ENCODE results near the gene RPS27L. TPM values are rescaled to one million over a fixed set of nuclear protein-coding genes. Genes with fewer than 3 reads are reported as not detected.

RPS27L gene
- total RNA-seq, 8 experiments from 2014 or later, result 90.6 to 660 (median 259) TPM

- H3K4me1 ChIP-seq (replicated peaks in 1 of 2), result peaks cover 6 to 12% of the 10 kb centered on the region in 2 donors
- H3K4me3 ChIP-seq, result no peak overlapping the region
Observed at GRCh38 chr15:63192619-63193206, 35.4 kb upstream of the RPS27L start.

GRCh38 chr15:63191895-63192618 is 34.8 kb upstream of the RPS27L start:
- Histone ChIP-seq H3K27ac (no peak overlapping the region), H3K4me1 (replicated peaks in 1 of 2) (peaks cover 6 to 15% of the 10 kb centered on the region in 2 donors), H3K4me3 (no peak overlapping the region)
- in situ Hi-C loops (cut with MboI; ENCODE audit: low pct_unique_long_range_greater_than_20kb in 2 of 9, low sequenced_read_pairs in 9 of 9, unreplicated experiment in 9 of 9), result no loop called here
- WGBS, 10 experiments, result 79 to 100% (median 100%) methylated on average over 1 to 3 of the region's 3 CpGs; no CpG with 5 or more reads in 2 of the 10 experiments
- no peak for ATAC-seq (replicated peaks in 6 of 8)

More at GRCh38 chr15:63192619-63193206, 35.4 kb upstream of the RPS27L start:
- in situ Hi-C loops (cut with MboI; ENCODE audit: low pct_unique_long_range_greater_than_20kb in 2 of 9, low sequenced_read_pairs in 9 of 9, unreplicated experiment in 9 of 9), result no loop called here
- no peak for ATAC-seq (replicated peaks in 6 of 8)
- 73 to 100% (median 100%) methylated on average over 1 to 5 of the region's 5 CpGs; no CpG with 5 or more reads in 3 of the 10 experiments for WGBS, 10 experiments
- no peak overlapping the region for H3K27ac ChIP-seq

GRCh38 chr15:63190769-63191649 is 33.7 kb upstream of the RPS27L start:
- Histone ChIP-seq H3K4me1 (replicated peaks in 1 of 2) (peaks cover 6 to 12% of the 10 kb centered on the region in 2 donors), H3K4me3 (peak overlapping the region; percentile 42 to 70 (median 56)), H3K27ac (no peak overlapping the region)
- 40 to 100% (median 66%) methylated on average over 1 to 3 of the region's 3 CpGs; no CpG with 5 or more reads in 1 of the 10 experiments for WGBS, 10 experiments
- ATAC-seq (replicated peaks in 6 of 8), result no peak
- in situ Hi-C loops (cut with MboI; ENCODE audit: low pct_unique_long_range_greater_than_20kb in 2 of 9, low sequenced_read_pairs in 9 of 9, unreplicated experiment in 9 of 9), result no loop called here

- ATAC-seq (replicated peaks in 6 of 8), result no peak
- Histone ChIP-seq H3K27ac (peak overlapping the region; percentile 50 to 77), H3K4me3 (peak overlapping the region; percentile 42 to 70 (median 56)), H3K4me1 (replicated peaks in 1 of 2) (peaks cover 9 to 12% of the 10 kb centered on the region in 2 donors)
- WGBS, 10 experiments, result 8 to 39% (median 12%) methylated on average over 2 to 6 of the region's 10 CpGs; no CpG with 5 or more reads in 1 of the 10 experiments
- in situ Hi-C loops (cut with MboI; ENCODE audit: low pct_unique_long_range_greater_than_20kb in 2 of 9, low sequenced_read_pairs in 9 of 9, unreplicated experiment in 9 of 9), result no loop called here
Observed at GRCh38 chr15:63189941-63190768, 32.9 kb upstream of the RPS27L start.

- 0 to 20% (median 0%) methylated on average over 1 to 8 of the region's 77 CpGs; no CpG with 5 or more reads in 5 of the 10 experiments for WGBS, 10 experiments
- Histone ChIP-seq H3K4me3 (peak within 1 kb of the TSS; percentile 42 to 70 (median 56)), H3K4me1 (replicated peaks in 1 of 2) (peaks cover 12 to 15% of the 10 kb centered on the region in 2 donors), H3K27ac (peak within 1 kb of the TSS; percentile 50 to 77)
- ATAC-seq (replicated peaks in 6 of 8), result peak; percentile 96 to 97 (median 97)
- in situ Hi-C loops (cut with MboI; ENCODE audit: low pct_unique_long_range_greater_than_20kb in 2 of 9, low sequenced_read_pairs in 9 of 9, unreplicated experiment in 9 of 9), result no loop called here
Observed at GRCh38 chr15:63188926-63189871, 31.9 kb upstream of the RPS27L start, which contains the start of gene RAB8B. Gene RAB8B, plus strand, starts transcription at chr15:63189606. Its CDS starts 19 bp downstream, at chr15:63189625.

- Histone ChIP-seq H3K27ac (peak overlapping the region; percentile 42 to 47), H3K4me1 (replicated peaks in 1 of 2) (peaks cover 12 to 15% of the 10 kb centered on the region in 2 donors), H3K4me3 (peak overlapping the region; percentile 42 to 70 (median 56))
- in situ Hi-C loops (cut with MboI; ENCODE audit: low pct_unique_long_range_greater_than_20kb in 2 of 9, low sequenced_read_pairs in 9 of 9, unreplicated experiment in 9 of 9), result no loop called here
- 33 to 88% (median 60%) methylated on average over 1 to 10 of the region's 10 CpGs; no CpG with 5 or more reads in 1 of the 10 experiments for WGBS, 10 experiments
- ATAC-seq (replicated peaks in 6 of 8), result no peak
Observed at GRCh38 chr15:63188247-63188925, 31.1 kb upstream of the RPS27L start.

GRCh38 chr15:63187589-63188226 is 30.4 kb upstream of the RPS27L start:
- 55 to 92% (median 83%) methylated on average over 1 to 4 of the region's 5 CpGs; no CpG with 5 or more reads in 3 of the 10 experiments for WGBS, 10 experiments
- peaks cover 12 to 15% of the 10 kb centered on the region in 2 donors for H3K4me1 ChIP-seq (replicated peaks in 1 of 2)
- no peak overlapping the region for H3K27ac ChIP-seq
- in situ Hi-C loops (cut with MboI; ENCODE audit: low pct_unique_long_range_greater_than_20kb in 2 of 9, low sequenced_read_pairs in 9 of 9, unreplicated experiment in 9 of 9), result no loop called here
- no peak for ATAC-seq (replicated peaks in 6 of 8)
- H3K4me3 ChIP-seq, result no peak overlapping the region

GRCh38 chr15:63186065-63186464 is 28.8 kb upstream of the RPS27L start:
- H3K4me1 ChIP-seq (replicated peaks in 1 of 2), result peaks cover 8 to 15% of the 10 kb centered on the region in 2 donors
- no peak overlapping the region for H3K27ac ChIP-seq
- peak in 3 of 8 experiments; percentile 7 to 22 (median 10) for ATAC-seq (replicated peaks in 6 of 8)
- in situ Hi-C loops (cut with MboI; ENCODE audit: low pct_unique_long_range_greater_than_20kb in 2 of 9, low sequenced_read_pairs in 9 of 9, unreplicated experiment in 9 of 9), result no loop called here
- WGBS, 10 experiments, result 78 to 100% (median 92%) methylated on average over 1 to 2 of the region's 2 CpGs; no CpG with 5 or more reads in 4 of the 10 experiments
- no peak overlapping the region for H3K4me3 ChIP-seq

- ATAC-seq (replicated peaks in 6 of 8), result no peak
- Histone ChIP-seq H3K27ac (no peak overlapping the region), H3K4me3 (no peak overlapping the region), H3K4me1 (replicated peaks in 1 of 2) (peaks cover 3 to 9% of the 10 kb centered on the region in 2 donors)
- in situ Hi-C loops (cut with MboI; ENCODE audit: low pct_unique_long_range_greater_than_20kb in 2 of 9, low sequenced_read_pairs in 9 of 9, unreplicated experiment in 9 of 9), result no loop called here
- 20 to 70% (median 27%) methylated on average over 1 to 2 of the region's 2 CpGs; no CpG with 5 or more reads in 4 of the 10 experiments for WGBS, 10 experiments
Observed at GRCh38 chr15:63185206-63185605, 27.9 kb upstream of the RPS27L start.

- in situ Hi-C loops (cut with MboI; ENCODE audit: low pct_unique_long_range_greater_than_20kb in 2 of 9, low sequenced_read_pairs in 9 of 9, unreplicated experiment in 9 of 9), result no loop called here
- H3K27ac ChIP-seq, result no peak overlapping the region
- no peak overlapping the region for H3K4me3 ChIP-seq
- no peak for ATAC-seq (replicated peaks in 6 of 8)
- peaks cover 8 to 12% of the 10 kb centered on the region in 2 donors for H3K4me1 ChIP-seq (replicated peaks in 1 of 2)
- 20 to 100% (median 83%) methylated on average over 1 to 2 of the region's 2 CpGs; no CpG with 5 or more reads in 3 of the 10 experiments for WGBS, 10 experiments
Observed at GRCh38 chr15:63181648-63182047, 24.4 kb upstream of the RPS27L start.
